ENCODE data around the gene SLC44A1.

SLC44A1 gene

GRCh38 chr9:105311306-105311705 lies 66.9 kb downstream of the SLC44A1 start:
- TF ChIP-seq CTCF (IDR thresholded peaks at IDR 0.05; ENCODE audit: low read depth, low read length), result no peak
- no peak overlapping the region for H3K4me3 ChIP-seq (replicated peaks in 1 of 2; ENCODE audit: low read depth in 2 of 2, low read length in 2 of 2)
- DNase-seq (ENCODE audit: low read depth in 2 of 2), result no peak

- H3K4me3 ChIP-seq (replicated peaks in 1 of 2; ENCODE audit: low read depth in 2 of 2, low read length in 2 of 2), result no peak overlapping the region
- no peak for DNase-seq (ENCODE audit: low read depth in 2 of 2)
- no peak for TF ChIP-seq CTCF (IDR thresholded peaks at IDR 0.05; ENCODE audit: low read depth, low read length)
Measured at GRCh38 chr9:105313238-105313637, 68.8 kb downstream of the SLC44A1 start.

GRCh38 chr9:105316703-105317102 lies 72.3 kb downstream of the SLC44A1 start:
- H3K4me3 ChIP-seq (replicated peaks in 1 of 2; ENCODE audit: low read depth in 2 of 2, low read length in 2 of 2), result no peak overlapping the region
- no peak for TF ChIP-seq CTCF (IDR thresholded peaks at IDR 0.05; ENCODE audit: low read depth, low read length)
- no peak for DNase-seq (ENCODE audit: low read depth in 2 of 2)

- H3K4me3 ChIP-seq (replicated peaks in 1 of 2; ENCODE audit: low read depth in 2 of 2, low read length in 2 of 2), result no peak overlapping the region
- no peak for TF ChIP-seq CTCF (IDR thresholded peaks at IDR 0.05; ENCODE audit: low read depth, low read length)
- DNase-seq (ENCODE audit: low read depth in 2 of 2), result no peak
Measured at GRCh38 chr9:105318729-105319191, 74.3 kb downstream of the SLC44A1 start.

GRCh38 chr9:105319202-105319813 lies 74.9 kb downstream of the SLC44A1 start:
- no peak overlapping the region for H3K4me3 ChIP-seq (replicated peaks in 1 of 2; ENCODE audit: low read depth in 2 of 2, low read length in 2 of 2)
- no peak for TF ChIP-seq CTCF (IDR thresholded peaks at IDR 0.05; ENCODE audit: low read depth, low read length)
- no peak for DNase-seq (ENCODE audit: low read depth in 2 of 2)

- no peak overlapping the region for H3K4me3 ChIP-seq (replicated peaks in 1 of 2; ENCODE audit: low read depth in 2 of 2, low read length in 2 of 2)
- TF ChIP-seq CTCF (IDR thresholded peaks at IDR 0.05; ENCODE audit: low read depth, low read length), result no peak
- no peak for DNase-seq (ENCODE audit: low read depth in 2 of 2)
Measured at GRCh38 chr9:105320568-105320967, 76.1 kb downstream of the SLC44A1 start.

- no peak overlapping the region for H3K4me3 ChIP-seq (replicated peaks in 1 of 2; ENCODE audit: low read depth in 2 of 2, low read length in 2 of 2)
- no peak for TF ChIP-seq CTCF (IDR thresholded peaks at IDR 0.05; ENCODE audit: low read depth, low read length)
- no peak for DNase-seq (ENCODE audit: low read depth in 2 of 2)
Measured at GRCh38 chr9:105328296-105328695, 83.8 kb downstream of the SLC44A1 start.
